Common myeloid progenitor, CD34-positive (primary cell): ENCODE results near the gene GJA9.

Source experiments
- CTCF ChIA-PET: fragments of 350-600 bp; sonication (Branson Sonifier 250); formaldehyde crosslinking; loops from one replicate; lab custom pipeline; 2021; ENCODE audit warnings: antibody characterized with exemption; lab: Charles Lee
- POLR2A ChIA-PET: fragments of 350-600 bp; sonication (Branson Sonifier 250); formaldehyde crosslinking; loops from one replicate; lab custom pipeline; 2021; ENCODE audit warnings: antibody characterized with exemption; lab: Charles Lee
- DNase-seq, 3 donors: peaks; one replicate each; pipeline versions ENCODE4 v3.0.0 to v3.0.0-alpha.2; 2013
- H3K27ac ChIP-seq, 2 experiments: 1 replicate in 1 of 2; 2 replicates in 1 of 2; pipeline ENCODE4 v1.7.0; 2013; ENCODE audit warnings: inconsistent platforms in 2 of 2, low read length in 2 of 2, mild to moderate bottlenecking in 2 of 2, low read depth in 1 of 2, moderate library complexity in 1 of 2; ENCODE audit not compliant: severe bottlenecking in 2 of 2, insufficient read depth in 1 of 2, poor library complexity in 1 of 2
- H3K27me3 ChIP-seq, 5 experiments: replicated peaks in 2 of 5; 1 replicate in 3 of 5; 2 replicates in 2 of 5; pipeline versions ENCODE4 v1.6.1 to v1.7.0; 2013; ENCODE audit warnings: low read length in 4 of 5, mild to moderate bottlenecking in 2 of 5, moderate library complexity in 2 of 5, inconsistent platforms in 1 of 5; ENCODE audit not compliant: insufficient read depth in 5 of 5, control insufficient read depth in 4 of 5
- H3K36me3 ChIP-seq, 4 experiments: 1 replicate in 2 of 4; 2 replicates in 2 of 4; pipeline versions ENCODE4 v1.6.1 to v1.7.0; 2013; ENCODE audit warnings: low read length in 3 of 4, control low read depth in 1 of 4, mild to moderate bottlenecking in 1 of 4; ENCODE audit not compliant: control insufficient read depth in 4 of 4, insufficient read depth in 4 of 4
- H3K4me1 ChIP-seq, 4 experiments: 1 replicate in 3 of 4; 2 replicates in 1 of 4; pipeline versions ENCODE4 v1.6.1 to v1.7.1; 2013; ENCODE audit warnings: low read length in 3 of 4, mild to moderate bottlenecking in 3 of 4, control low read depth in 1 of 4, inconsistent platforms in 1 of 4, moderate library complexity in 1 of 4; ENCODE audit not compliant: control insufficient read depth in 4 of 4, insufficient read depth in 4 of 4; ENCODE audit errors: control extremely low read depth in 1 of 4
- H3K4me3 ChIP-seq, 7 experiments: 1 replicate in 4 of 7; 2 replicates in 3 of 7; pipeline versions ENCODE4 v1.5.1 to v1.7.0; 2013; ENCODE audit warnings: mild to moderate bottlenecking in 7 of 7, low read length in 6 of 7, moderate library complexity in 6 of 7, inconsistent platforms in 2 of 7, low read depth in 2 of 7, control low read depth in 1 of 7; ENCODE audit not compliant: insufficient read depth in 4 of 7, control insufficient read depth in 1 of 7; ENCODE audit errors: extremely low read depth in 1 of 7
- H3K9me3 ChIP-seq, 5 experiments: 1 replicate in 4 of 5; 2 replicates in 1 of 5; pipeline versions ENCODE4 v1.6.1 to v1.7.1; 2013; ENCODE audit warnings: low read length in 4 of 5, mild to moderate bottlenecking in 2 of 5, inconsistent platforms in 1 of 5, low read depth in 1 of 5, moderate library complexity in 1 of 5; ENCODE audit not compliant: control insufficient read depth in 4 of 5, insufficient read depth in 2 of 5; ENCODE audit errors: control extremely low read depth in 1 of 5
- WGBS: methylation state at CpG from one replicate; pipeline ENCODE4 v1.1.5; 2013; ENCODE audit not compliant: insufficient coverage; 5-methylcytosine and 5-hydroxymethylcytosine counted together

GJA9 gene

GRCh38 chr1:38899560-38899959 lies 18.2 kb upstream of the GJA9 start:
- H3K4me1 ChIP-seq = no peaks in the 10 kb centered on the region
- 100% methylated on average over 3 of the region's 4 CpGs for WGBS
- POLR2A ChIA-PET = no interaction called here
- no peak for DNase-seq
- no peaks in the 10 kb centered on the region for H3K27me3 ChIP-seq
- no peaks in the 10 kb centered on the region for H3K36me3 ChIP-seq
- CTCF ChIA-PET = no interaction called here
- no peak overlapping the region for H3K27ac ChIP-seq
- H3K9me3 ChIP-seq = no peaks in the 10 kb centered on the region
- H3K4me3 ChIP-seq = no peak overlapping the region

- Histone ChIP-seq H3K36me3 (no peaks in the 10 kb centered on the region), H3K4me1 (no peaks in the 10 kb centered on the region), H3K4me3 (no peak overlapping the region), H3K9me3 (no peaks in the 10 kb centered on the region), H3K27me3 (no peaks in the 10 kb centered on the region), H3K27ac (no peak overlapping the region)
- CTCF ChIA-PET = no interaction called here
- DNase-seq = no peak
- POLR2A ChIA-PET = no interaction called here
Measured at GRCh38 chr1:38898653-38899230, 17.4 kb upstream of the GJA9 start.

- no peak overlapping the region for H3K4me3 ChIP-seq
- no peak for DNase-seq
- no peak overlapping the region for H3K27ac ChIP-seq
- WGBS = 100% methylated on average over 1 of the region's 2 CpGs
- H3K36me3 ChIP-seq = no peaks in the 10 kb centered on the region
- H3K9me3 ChIP-seq = no peaks in the 10 kb centered on the region
- no peaks in the 10 kb centered on the region for H3K27me3 ChIP-seq
- no peaks in the 10 kb centered on the region for H3K4me1 ChIP-seq
- ChIA-PET CTCF (no interaction called here), POLR2A (no interaction called here)
Measured at GRCh38 chr1:38896169-38896568, 14.8 kb upstream of the GJA9 start.

GRCh38 chr1:38892976-38893375 lies 11.6 kb upstream of the GJA9 start:
- no peak overlapping the region for H3K27ac ChIP-seq
- ChIA-PET POLR2A (no interaction called here), CTCF (interaction anchor here (1.1 to 1.4 kb wide), 2 partner anchors 196 to 199 kb away, joined by 3 to 4 read pairs; no protein-coding TSS in a partner anchor)
- WGBS = no CpG with 5 or more reads among the region's 1 CpG
- H3K27me3 ChIP-seq = no peaks in the 10 kb centered on the region
- no peaks in the 10 kb centered on the region for H3K36me3 ChIP-seq
- H3K4me3 ChIP-seq = no peak overlapping the region
- DNase-seq = no peak
- no peaks in the 10 kb centered on the region for H3K4me1 ChIP-seq
- no peaks in the 10 kb centered on the region for H3K9me3 ChIP-seq

GRCh38 chr1:38891753-38892152 lies 10.4 kb upstream of the GJA9 start:
- Histone ChIP-seq H3K4me1 (no peaks in the 10 kb centered on the region), H3K9me3 (no peaks in the 10 kb centered on the region), H3K36me3 (no peaks in the 10 kb centered on the region), H3K27me3 (no peaks in the 10 kb centered on the region), H3K4me3 (no peak overlapping the region), H3K27ac (no peak overlapping the region)
- POLR2A ChIA-PET = no interaction called here
- DNase-seq = peak in 2 of 3 donors; percentile 36 to 37
- WGBS = 100% methylated on average over 1 of the region's 1 CpG
- CTCF ChIA-PET = interaction anchor here (1.1 to 1.4 kb wide), 2 partner anchors 198 to 200 kb away, joined by 3 to 4 read pairs; no protein-coding TSS in a partner anchor

- WGBS = no CpG with 5 or more reads among the region's 5 CpGs
- no peak for DNase-seq
- H3K27ac ChIP-seq = no peak overlapping the region
- no peaks in the 10 kb centered on the region for H3K27me3 ChIP-seq
- H3K36me3 ChIP-seq = no peaks in the 10 kb centered on the region
- ChIA-PET CTCF (no interaction called here), POLR2A (no interaction called here)
- H3K9me3 ChIP-seq = no peaks in the 10 kb centered on the region
- no peak overlapping the region for H3K4me3 ChIP-seq
- no peaks in the 10 kb centered on the region for H3K4me1 ChIP-seq
Measured at GRCh38 chr1:38889589-38889988, 8.2 kb upstream of the GJA9 start.

GRCh38 chr1:38888423-38889333 lies 7.3 kb upstream of the GJA9 start:
- H3K4me3 ChIP-seq = no peak overlapping the region
- ChIA-PET POLR2A (no interaction called here), CTCF (interaction anchor here (1.1 kb wide), 1 partner anchor 113 kb away, joined by 3 read pairs; no protein-coding TSS in a partner anchor)
- no peaks in the 10 kb centered on the region for H3K9me3 ChIP-seq
- no peak for DNase-seq
- no peaks in the 10 kb centered on the region for H3K36me3 ChIP-seq
- WGBS = over 99% methylated on average over 9 of the region's 9 CpGs
- H3K27ac ChIP-seq = no peak overlapping the region
- H3K4me1 ChIP-seq = no peaks in the 10 kb centered on the region
- no peaks in the 10 kb centered on the region for H3K27me3 ChIP-seq
